HG03442 (cell line): ENCODE results near the gene CPA1.

Experiments used
- ATAC-seq: cut with Tn5 transposase; IDR thresholded peaks from one replicate; pipeline ENCODE4 v1.9.1; 2021; ENCODE audit warnings: mild to moderate bottlenecking, moderate library complexity; ENCODE audit not compliant: unreplicated experiment

CPA1 gene

DNA sequence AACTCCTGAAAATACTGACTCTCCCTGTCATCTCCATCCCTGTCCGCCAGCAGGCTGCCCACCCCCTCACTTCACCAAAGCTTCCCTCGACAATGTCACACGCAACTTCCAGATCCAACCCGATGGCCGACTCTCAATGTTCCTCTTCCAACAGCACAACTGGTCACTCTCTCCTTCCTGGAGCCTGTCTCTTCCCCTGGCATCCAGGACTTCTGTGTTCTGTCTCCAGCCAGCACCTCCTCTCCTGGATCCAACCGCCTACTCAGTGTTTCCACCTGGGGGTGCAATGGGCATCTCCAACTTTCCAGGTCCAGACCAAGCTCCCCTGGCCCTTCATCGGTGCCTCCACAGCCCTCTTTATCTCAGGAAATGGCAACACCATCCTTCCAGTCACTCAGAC is 27.1 kb upstream of the CPA1 start:
- ATAC-seq: no peak

DNA sequence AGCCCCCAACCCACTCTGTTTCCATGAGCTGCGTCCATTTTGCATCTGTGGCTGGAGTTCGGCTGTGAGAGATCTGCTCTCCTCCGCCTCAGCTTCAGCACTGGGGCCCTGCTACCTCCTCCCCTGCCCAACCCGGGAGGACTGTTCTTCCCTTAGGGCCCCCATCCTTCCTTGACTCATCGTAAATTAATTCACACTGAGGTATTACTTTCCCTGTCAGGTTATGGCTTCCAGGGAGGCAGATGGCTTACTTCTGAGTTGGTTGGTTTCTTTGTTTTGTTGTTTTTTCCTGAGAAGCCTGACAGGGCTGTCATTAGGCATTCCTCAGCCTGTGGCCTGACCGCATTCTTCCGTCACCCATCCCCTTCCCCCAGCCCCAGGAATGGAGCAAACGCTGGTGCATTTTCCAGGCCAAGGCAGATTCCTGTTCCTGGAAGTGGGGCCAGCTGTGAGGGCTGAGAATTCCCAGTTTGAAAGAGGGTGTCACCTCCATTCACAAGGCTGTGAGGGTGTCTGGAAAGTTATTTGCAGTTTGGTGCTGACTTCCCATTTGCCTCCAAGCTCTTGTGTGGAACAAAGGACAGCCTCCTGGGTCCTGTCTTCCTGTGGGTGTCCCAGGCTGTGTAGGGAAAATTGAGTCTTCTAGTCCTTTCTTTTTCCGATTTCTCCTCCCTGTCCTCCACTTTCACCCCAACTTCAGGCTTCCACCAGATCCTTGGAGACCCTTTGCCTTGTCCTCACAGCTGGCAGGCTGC is 24.0 kb upstream of the CPA1 start:
- no peak for ATAC-seq

DNA sequence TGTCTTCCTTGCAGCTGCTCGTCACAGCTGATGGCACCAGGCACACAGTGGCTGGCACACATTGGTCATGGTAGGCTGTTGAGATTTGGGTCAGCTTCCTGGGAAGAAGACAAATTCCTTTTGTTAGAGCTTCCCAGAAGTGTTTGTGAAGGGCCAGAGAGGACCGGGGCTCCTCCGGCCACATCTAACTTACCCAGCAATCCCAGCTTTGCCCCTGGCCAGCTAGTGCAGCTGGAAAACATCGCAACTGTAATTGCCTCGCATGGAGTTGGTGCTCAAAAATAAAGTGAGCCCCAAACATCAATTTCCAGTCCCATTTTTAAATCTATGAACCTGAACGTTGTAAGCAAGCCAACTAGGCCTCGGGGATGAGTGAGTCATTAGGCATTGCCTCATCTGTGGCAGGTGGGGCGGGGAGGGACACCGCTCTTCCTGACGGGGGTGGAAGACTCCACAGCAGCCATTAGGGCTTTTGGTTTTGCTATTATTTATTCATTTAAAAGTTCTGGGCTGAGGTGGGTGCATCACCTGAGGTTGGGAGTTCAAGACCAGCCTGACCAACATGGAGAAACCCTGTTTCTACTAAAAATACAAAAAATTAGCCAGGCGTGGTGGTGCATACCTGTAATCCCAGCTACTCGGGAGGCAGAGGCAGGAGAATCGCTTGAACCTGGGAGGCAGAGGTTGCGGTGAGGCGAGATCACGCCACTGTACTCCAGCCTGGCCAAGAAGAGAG is 23.2 kb upstream of the CPA1 start:
- ATAC-seq: no peak

DNA sequence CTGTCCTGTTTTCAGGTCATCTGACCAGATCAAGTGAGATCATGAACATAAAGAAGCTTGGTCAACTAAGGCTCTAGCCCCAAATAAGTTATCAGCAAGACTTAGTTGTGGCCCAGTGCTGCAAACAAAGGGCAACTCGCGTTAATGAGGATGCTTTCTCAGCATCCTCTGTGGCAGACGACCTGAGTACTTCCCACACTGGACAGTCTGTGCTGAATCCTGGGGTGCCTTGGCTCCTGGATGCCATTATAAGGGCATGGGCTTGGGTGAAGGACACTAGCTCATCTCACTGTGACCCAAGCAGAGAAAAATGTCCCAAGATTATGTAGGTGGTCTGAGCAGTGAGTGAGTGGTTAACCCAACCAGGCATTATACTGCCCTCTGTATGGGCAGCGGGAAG is 21.8 kb upstream of the CPA1 start:
- ATAC-seq: no peak

DNA sequence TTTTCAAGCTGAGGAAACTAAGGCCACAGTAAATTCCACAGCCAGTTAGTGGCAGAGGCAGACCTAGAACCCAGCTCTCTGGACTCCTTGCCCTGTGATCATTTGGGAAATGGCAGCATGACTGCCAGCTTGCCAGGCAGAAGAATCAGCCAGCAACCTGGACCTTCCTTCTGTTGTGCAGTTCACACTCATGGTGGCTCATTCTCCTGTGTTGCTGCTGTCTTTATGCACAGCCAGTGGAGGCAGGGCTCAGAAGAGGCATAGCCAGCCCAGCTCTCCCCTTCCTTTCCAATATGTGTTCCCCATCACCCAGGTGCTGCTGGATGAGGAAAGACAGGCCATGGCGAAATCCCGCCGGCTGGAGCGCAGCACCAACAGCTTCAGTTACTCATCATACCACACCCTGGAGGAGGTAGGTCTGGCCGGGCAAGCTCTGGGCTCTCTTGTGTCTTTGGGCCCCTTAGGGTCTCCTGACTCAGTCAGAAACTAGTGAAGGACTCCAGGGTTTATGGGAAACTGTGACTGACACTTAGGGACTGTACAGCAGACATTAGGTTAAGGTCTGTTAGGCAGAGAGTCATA is 20.9 kb upstream of the CPA1 start:
- ATAC-seq: no peak

DNA sequence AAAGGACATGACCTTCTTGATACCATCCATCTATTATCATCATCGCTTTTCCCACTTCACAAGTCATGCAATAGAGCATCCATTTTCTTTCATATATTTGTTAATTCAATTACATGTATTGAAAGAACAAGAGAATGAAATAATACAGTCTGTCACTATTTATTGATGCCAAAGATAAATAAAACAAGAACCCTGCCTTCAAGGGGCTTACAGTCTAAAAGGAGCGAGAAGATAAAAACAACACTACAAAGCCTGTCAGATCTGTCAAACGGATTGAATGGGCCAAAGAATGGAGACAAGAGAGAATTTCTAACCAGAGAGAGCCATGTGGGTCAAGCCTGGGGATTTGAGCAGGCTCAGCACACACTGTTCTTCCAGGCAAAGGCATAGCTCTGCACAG is 19.8 kb upstream of the CPA1 start:
- no peak for ATAC-seq

DNA sequence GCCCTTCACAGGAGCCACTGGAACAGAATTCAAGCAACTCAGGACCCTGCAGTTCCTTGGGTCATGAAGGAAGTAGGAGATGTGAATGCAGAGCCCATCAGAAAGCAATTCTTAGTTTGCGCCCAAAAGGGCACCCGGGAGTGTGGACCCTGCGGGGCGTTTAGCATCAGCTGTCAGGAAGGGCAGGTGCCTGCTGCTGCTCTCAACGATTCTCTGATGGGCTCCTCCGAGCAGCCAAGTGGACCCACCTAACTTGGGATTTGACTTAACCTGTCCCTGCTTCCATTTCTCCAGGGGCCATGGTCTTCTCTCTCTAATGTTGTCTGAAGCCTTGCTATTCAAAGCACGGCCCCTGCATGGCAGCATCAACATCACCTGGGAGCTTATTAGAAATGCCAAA is 18.6 kb upstream of the CPA1 start:
- no peak for ATAC-seq

DNA sequence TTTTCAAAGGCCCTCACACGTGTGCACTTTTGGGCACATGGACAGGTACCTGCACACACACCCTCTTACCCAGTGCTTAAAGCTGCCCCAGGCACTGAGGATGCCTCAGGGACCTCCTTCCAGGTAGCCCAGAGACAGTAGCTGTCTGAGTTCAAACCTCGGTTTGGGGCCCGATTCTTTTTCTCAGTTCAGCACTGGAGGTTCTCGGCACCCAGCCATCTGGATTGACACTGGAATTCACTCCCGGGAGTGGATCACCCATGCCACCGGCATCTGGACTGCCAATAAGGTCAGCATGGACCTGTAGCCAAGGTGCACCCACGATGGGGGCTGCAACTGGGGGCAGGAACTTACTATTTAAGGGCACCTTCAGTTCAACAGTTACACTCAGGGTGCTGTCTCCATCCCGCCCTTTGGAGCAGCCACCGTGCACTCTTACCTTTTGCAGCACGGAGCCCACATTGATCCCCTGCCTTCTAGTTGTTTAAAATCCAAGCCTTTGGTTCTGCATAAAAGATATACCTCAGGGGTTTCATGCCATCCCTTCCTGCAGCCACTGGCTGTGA is 18.0 kb upstream of the CPA1 start:
- ATAC-seq: no peak

DNA sequence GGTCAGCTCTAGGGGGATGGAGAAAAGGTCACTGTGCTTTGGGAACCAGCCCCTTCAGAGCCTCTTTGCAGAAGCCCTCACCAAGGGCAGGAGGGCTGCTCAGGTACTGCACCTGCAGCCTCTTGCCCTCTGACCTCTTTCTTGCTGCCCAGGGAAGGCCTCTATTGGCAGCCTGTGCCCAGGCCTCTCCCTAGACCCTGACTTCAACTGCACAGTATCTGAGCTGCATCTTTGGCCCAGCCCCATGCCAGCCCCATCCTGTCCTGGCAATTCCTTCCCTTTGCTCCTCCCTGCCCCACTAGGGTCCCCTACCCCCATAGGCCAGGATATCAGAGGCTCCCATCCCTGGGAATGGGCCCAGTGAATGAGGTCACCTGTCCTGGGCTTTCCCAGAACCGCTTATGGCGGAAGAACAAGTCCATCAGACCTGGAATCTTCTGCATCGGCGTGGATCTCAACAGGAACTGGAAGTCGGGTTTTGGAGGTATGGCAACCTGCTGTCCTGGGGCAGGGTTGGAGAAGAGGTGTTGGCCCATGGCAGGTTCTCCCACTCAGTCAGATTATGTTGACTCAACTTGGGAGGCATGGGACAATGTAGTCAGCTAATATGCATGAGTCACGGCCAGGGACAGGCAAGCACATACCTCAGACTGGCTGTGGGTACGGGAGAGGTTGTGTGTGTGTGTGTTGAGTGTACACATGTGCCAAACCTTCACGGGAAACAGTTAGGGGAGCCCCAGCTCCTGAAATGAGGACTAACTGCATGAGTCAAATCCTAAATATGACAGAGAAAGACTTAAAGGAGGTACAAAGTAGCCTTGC is 17.1 kb upstream of the CPA1 start:
- peak; percentile 50 for ATAC-seq

DNA sequence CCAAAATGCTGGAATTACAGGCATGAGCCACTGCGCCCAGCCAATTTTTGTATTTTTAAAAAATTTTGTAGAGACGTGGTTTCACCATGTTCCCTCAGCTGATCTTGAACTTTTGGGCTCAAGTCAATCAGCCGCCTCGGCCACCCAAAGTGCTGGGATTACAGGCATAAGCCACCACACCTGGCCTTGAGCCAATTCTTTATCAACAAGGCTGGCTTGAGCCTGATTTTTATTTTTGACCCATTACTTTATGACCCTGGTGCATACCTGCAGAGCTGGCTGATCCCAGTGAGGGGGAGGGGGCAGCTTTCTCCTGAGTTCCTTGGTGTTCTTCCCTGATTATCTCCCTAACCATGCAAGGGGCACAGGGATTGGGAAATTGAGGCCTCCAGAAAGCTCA is 15.8 kb upstream of the CPA1 start:
- no peak for ATAC-seq

DNA sequence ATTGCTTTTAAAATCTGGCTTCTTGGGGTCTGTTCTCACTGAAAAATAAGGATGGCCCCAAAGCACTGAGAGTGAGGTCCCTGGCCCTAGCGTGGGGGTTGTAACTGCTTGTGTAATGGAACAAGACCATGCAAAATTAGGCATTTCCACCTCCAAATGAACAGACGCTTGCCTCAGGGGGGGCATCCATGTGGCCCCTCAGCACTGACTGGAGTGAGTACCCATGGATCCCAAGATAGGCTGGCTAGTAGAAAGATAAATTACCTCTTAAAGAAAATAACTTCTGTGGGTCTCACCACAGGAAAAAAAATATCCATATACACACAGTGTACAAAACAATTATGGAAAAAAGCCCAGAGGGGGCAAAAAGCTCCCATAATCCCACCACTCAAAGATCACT is 15.2 kb upstream of the CPA1 start:
- ATAC-seq: no peak

DNA sequence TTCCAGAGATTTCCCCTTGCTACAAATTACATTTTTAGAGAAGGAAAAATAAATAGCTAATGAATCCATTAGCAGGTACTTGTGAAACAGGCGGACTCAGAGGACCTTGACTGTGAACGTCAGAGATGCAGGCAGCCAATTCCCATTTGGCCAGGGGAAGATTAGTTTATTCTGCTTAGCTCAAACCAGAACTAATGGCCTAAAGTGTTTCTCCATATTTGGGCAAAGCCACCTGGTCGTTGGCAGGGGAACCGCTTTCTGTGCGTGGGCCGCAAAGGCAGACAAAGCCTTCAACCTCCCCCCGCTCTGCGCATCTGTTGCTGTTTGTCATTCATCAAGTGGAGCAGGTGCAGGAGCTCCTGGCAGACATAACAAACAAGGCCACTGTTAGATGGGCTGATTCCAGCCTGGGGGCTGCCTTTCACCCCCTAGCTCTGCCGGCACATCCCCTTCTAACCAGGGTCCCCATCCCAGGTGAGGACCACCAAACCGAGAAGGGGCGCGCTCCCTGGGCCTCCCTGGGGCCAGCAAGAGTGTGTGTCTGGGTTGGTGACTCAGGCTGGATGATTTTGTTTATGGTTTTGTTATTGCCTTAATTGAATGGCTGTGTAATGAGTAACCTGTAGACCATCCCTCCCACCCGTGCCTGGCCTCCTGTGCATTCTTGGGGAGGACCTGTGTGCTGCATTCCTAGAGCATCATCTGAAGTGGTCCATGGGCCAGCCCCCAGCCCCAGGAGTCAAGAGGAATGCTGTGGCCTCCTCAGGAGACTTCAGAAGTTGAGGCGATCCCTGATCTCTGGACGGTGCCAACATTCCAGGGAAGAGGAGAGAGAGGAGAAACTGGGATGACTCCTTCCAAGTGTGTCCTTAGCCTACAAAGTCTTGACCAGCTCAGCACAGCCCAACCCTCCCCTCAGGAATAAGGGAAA is 14.5 kb upstream of the CPA1 start:
- ATAC-seq: peak; percentile 48

DNA sequence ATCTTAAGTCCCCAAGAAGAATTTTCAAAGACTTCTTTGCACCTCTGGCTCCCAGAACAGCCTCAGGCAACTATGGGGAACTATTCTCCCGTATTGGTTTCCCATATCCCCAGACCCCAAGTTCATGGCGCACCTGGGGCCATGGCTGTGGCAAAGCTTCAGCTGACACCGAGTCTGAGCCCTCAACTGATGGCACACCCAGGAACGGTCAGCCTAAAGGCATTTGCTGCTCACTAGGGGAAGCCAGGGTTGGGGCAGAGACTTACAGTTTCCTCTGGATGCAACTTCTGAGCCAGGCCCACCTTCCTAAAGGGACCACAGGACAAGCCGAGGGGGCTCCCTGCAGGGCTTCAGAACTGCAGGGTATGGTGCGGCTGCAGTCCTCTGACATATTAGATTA is 13.7 kb upstream of the CPA1 start:
- ATAC-seq: no peak

DNA sequence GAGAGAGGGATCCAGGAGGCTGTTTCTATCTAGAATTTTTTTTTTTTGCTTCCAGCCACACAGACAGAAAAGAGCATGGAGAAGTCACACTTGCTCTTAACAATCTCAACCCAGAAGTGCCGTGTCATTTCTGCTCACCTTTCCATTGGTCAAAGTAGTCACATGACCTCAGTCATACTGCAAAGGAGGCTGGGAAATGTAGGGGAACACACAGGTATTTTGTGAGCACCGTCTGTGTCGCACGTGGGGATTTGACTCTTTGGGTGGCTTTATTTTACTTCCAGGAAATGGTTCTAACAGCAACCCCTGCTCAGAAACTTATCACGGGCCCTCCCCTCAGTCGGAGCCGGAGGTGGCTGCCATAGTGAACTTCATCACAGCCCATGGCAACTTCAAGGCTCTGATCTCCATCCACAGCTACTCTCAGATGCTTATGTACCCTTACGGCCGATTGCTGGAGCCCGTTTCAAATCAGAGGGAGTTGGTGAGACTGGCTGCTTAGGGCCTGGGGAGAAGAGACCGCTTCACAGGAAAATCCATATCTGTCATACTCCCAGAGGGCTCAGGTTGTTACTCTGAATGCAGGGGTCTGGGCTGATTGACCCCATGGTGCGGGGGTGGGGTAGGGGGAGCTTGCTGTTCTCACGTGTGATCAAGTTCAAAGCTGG is 13.1 kb upstream of the CPA1 start:
- ATAC-seq: no peak

DNA sequence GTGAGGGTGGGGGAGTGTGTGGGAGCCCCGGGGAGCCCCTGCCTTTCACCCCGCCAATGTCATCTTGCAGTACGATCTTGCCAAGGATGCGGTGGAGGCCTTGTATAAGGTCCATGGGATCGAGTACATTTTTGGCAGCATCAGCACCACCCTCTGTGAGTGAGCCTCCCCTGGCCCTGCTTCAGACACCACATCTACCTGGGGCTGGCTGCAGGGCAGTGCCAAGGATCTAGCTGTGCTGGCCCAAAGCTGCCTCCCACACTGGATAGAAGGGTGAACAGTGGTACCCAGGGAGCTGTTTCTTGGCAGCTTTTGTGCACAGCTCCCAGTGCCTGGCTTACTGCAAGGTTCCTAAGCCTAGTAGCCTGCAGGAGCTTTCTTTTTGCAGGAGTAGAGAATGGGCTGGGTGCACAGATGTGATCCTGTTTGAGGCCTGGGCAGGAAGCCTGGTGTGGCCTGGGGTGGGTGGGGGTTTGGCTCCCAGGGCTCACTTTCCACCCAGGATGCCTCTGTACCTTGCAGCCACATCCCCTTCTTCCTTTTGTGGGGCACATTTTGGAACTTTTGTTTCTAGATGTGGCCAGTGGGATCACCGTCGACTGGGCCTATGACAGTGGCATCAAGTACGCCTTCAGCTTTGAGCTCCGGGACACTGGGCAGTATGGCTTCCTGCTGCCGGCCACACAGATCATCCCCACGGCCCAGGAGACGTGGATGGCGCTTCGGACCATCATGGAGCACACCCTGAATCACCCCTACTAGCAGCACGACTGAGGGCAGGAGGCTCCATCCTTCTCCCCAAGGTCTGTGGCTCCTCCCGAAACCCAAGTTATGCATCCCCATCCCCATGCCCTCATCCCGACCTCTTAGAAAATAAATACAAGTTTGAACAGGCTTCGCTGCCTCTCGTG is 12.2 kb upstream of the CPA1 start:
- ATAC-seq: no peak

DNA sequence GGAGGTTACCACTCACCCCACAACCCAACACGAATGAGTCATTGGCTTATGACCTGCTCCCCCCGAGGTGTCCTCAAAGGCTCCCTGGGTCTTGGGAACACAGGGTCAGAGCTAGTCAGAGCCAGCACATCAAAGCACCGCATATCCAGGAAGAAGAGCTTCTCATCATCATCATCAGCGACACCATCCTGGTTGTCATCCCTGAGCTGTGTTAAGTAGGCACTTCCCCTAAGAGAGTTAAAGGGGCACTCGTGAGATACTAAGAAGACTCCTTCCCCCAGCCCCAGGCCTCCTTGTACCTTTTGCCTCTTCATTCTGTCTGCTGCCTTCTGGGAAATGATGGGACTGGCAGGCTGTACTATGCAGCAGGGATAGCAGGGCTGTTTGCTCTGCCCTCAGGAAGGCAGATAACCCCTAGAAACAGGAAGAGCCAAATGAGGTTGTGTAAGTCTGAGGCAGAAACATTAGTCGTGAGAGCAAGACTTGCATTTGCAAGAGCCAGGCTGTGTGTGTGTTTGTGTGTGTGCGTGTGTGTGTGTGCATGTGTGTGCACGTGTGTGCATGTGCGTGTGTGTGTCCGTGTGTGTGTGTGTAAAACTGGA is 11.1 kb upstream of the CPA1 start:
- ATAC-seq: no peak

DNA sequence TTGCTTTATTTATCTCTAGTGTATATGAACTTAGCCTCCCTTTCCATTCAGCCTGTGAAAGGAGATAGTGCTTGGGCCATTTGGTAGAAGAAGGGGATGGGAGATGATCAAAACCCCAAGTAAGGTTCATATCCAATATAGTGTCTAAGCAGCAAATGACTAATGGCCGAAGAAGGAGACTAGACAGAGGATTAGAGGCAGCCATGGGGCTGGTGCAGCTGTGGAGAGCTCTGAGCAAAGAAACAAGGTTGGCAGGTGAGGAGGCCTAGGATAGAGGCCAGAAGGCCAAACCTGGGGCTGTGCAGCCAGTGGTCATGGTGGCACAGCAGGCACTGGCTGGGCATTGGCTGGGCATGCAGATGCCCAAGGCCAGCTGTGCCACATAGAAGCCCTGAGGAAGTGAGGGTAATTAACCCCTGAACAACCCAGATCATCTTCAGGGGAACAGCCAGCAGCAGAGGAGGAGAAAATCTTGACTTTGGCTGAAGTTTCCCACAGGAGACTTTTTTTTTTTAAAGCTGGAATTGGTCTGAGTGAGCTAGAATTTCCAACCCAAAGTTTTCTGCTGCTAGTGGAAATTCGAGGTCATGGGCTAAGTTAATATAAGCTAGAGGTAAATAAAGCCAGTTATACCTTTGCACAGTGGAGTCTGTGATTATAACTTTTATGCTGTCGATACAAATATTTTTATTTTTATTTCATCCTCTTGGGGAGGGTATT is 10.3 kb upstream of the CPA1 start:
- ATAC-seq: no peak
